H1 (cell line): ENCODE data around the gene GK2. TPM values are rescaled to one million over a fixed set of nuclear protein-coding genes. Genes with fewer than 3 reads are reported as not detected.

Experiments used
- CTCF ChIA-PET: fragments of 300-600 bp; sonication (Branson Sonifier 250); formaldehyde crosslinking; loops from one replicate; lab custom pipeline; 2021; ENCODE audit not compliant: partially characterized antibody; lab: Charles Lee
- POLR2A ChIA-PET: fragments of 300-600 bp; sonication (Branson Sonifier 250); formaldehyde crosslinking; loops from one replicate; lab custom pipeline; 2021; ENCODE audit warnings: inconsistent platforms; ENCODE audit not compliant: partially characterized antibody; lab: Charles Lee
- DNase-seq, 2 experiments: peaks; one replicate each; pipeline versions ENCODE4 v3.0.0 to v3.0.0-alpha.2; 2010 to 2022; ENCODE audit warnings: low spot score in 2 of 2, low read depth in 1 of 2, mixed read lengths in 1 of 2
- FAIRE-seq: peaks from 2 replicates; lab custom pipeline; 2011; peaks lifted over from hg19 to GRCh38; lab: Jason Lieb, UNC
- H2AFZ ChIP-seq: 2 replicates; pipeline ENCODE4 v1.8.1; 2012; ENCODE audit warnings: low read length, inconsistent platforms
- H2AK5ac ChIP-seq: 2 replicates; pipeline ENCODE4 v1.6.1; 2013; ENCODE audit warnings: low read depth, low read length
- H2BK120ac ChIP-seq: replicated peaks from 2 replicates; pipeline ENCODE3; 2013; ENCODE audit warnings: low read depth, low read length, inconsistent platforms
- H2BK12ac ChIP-seq: 2 replicates; pipeline ENCODE4 v1.6.1; 2013; ENCODE audit warnings: low read depth, low read length
- H2BK15ac ChIP-seq: 2 replicates; pipeline ENCODE4 v1.6.1; 2013; ENCODE audit warnings: low read length
- H2BK20ac ChIP-seq: 2 replicates; pipeline ENCODE4 v1.6.1; 2013; ENCODE audit warnings: low read length
- H2BK5ac ChIP-seq: 2 replicates; pipeline ENCODE4 v1.6.1; 2013; ENCODE audit warnings: low read depth, low read length
- H3K14ac ChIP-seq: 2 replicates; pipeline ENCODE4 v1.6.1; 2013; ENCODE audit warnings: inconsistent platforms; ENCODE audit not compliant: insufficient read length
- H3K18ac ChIP-seq: 2 replicates; pipeline ENCODE4 v1.6.1; 2013; ENCODE audit warnings: low read length; ENCODE audit errors: extremely low read depth
- H3K23ac ChIP-seq: 2 replicates; pipeline ENCODE4 v1.6.1; 2013; ENCODE audit warnings: inconsistent platforms; ENCODE audit not compliant: insufficient read length
- H3K23me2 ChIP-seq: 2 replicates; pipeline ENCODE4 v1.6.1; 2013; ENCODE audit warnings: low read depth, low read length
- H3K27ac ChIP-seq: 2 replicates; pipeline ENCODE4 v1.6.1; 2011; ENCODE audit warnings: low read depth, low read length, inconsistent platforms
- H3K27me3 ChIP-seq, 4 experiments: replicated peaks in 1 of 4; 1 replicate in 1 of 4; 2 replicates in 3 of 4; pipeline versions ENCODE4 v1.6.1 to v1.8.1; 2011 to 2013; ENCODE audit warnings: low read length in 3 of 4, mild to moderate bottlenecking in 3 of 4, inconsistent platforms in 2 of 4, mixed read lengths in 2 of 4, moderate library complexity in 1 of 4; ENCODE audit not compliant: control insufficient read depth in 3 of 4, insufficient read depth in 3 of 4; ENCODE audit errors: extremely low read depth in 1 of 4
- H3K36me3 ChIP-seq, 4 experiments: 2 replicates each; pipeline versions ENCODE4 v1.6.1 to v1.8.1; 2011 to 2013; ENCODE audit warnings: mild to moderate bottlenecking in 4 of 4, low read length in 3 of 4, moderate library complexity in 2 of 4, control low read depth in 1 of 4, inconsistent platforms in 1 of 4; ENCODE audit not compliant: insufficient read depth in 4 of 4, control insufficient read depth in 2 of 4
- H3K4ac ChIP-seq: replicated peaks from 2 replicates; pipeline ENCODE3; 2013; ENCODE audit warnings: low read length, low read depth, mixed read lengths, inconsistent platforms; ENCODE audit not compliant: insufficient read length
- H3K4me1 ChIP-seq, 4 experiments: replicated peaks in 1 of 4; 1 replicate in 1 of 4; 2 replicates in 3 of 4; pipeline versions ENCODE4 v1.6.1 to v1.8.1; 2011 to 2013; ENCODE audit warnings: low read length in 3 of 4, inconsistent platforms in 2 of 4, mixed read lengths in 1 of 4; ENCODE audit not compliant: insufficient read depth in 4 of 4, control insufficient read depth in 3 of 4
- H3K4me2 ChIP-seq, 2 experiments: 2 replicates each; pipeline versions ENCODE4 v1.6.1 to v1.8.1; 2011 to 2013; ENCODE audit warnings: low read depth in 2 of 2, low read length in 2 of 2, control low read depth in 1 of 2, inconsistent platforms in 1 of 2, mild to moderate bottlenecking in 1 of 2; ENCODE audit not compliant: insufficient read depth in 1 of 2
- H3K4me3 ChIP-seq, 4 experiments: fragments of 200-600, 300-600 bp in 1 of 4; sonication (generic), shearing (Covaris generic), sonication (Bioruptor Twin) in 1 of 4; 2 replicates each; pipeline versions ENCODE4 v1.5.1 to v1.8.1; 2011 to 2016; ENCODE audit warnings: low read length in 4 of 4, low read depth in 3 of 4, control low read depth in 2 of 4, inconsistent platforms in 2 of 4, mild to moderate bottlenecking in 2 of 4, mixed read lengths in 1 of 4, moderate library complexity in 1 of 4; ENCODE audit not compliant: insufficient read depth in 2 of 4; ENCODE audit errors: extremely low read depth in 1 of 4
- H3K56ac ChIP-seq: replicated peaks from 2 replicates; pipeline ENCODE3; 2013; ENCODE audit warnings: low read depth, mild to moderate bottlenecking, mixed read lengths, low read length, inconsistent platforms; ENCODE audit not compliant: insufficient read length
- H3K79me1 ChIP-seq: 2 replicates; pipeline ENCODE4 v1.6.1; 2013; ENCODE audit warnings: low read depth, low read length, control low read depth
- H3K79me2 ChIP-seq, 2 experiments: 2 replicates each; pipeline versions ENCODE4 v1.6.1 to v1.8.1; 2012 to 2013; ENCODE audit warnings: low read length in 2 of 2, mild to moderate bottlenecking in 2 of 2, inconsistent platforms in 1 of 2; ENCODE audit not compliant: insufficient read depth in 2 of 2, control insufficient read depth in 1 of 2
- H3K9ac ChIP-seq, 4 experiments: replicated peaks in 1 of 4; 1 replicate in 1 of 4; 2 replicates in 3 of 4; pipeline versions ENCODE4 v1.6.1 to v1.8.1; 2011 to 2013; ENCODE audit warnings: low read depth in 3 of 4, low read length in 3 of 4, control low read depth in 2 of 4, mild to moderate bottlenecking in 2 of 4, moderate library complexity in 2 of 4, inconsistent platforms in 1 of 4; ENCODE audit errors: extremely low read depth in 1 of 4
- H3K9me3 ChIP-seq, 2 experiments: 2 replicates each; pipeline versions ENCODE4 v1.6.1 to v1.8.1; 2012 to 2013; ENCODE audit warnings: mild to moderate bottlenecking in 2 of 2, moderate library complexity in 2 of 2, control low read depth in 1 of 2, inconsistent platforms in 1 of 2, low read depth in 1 of 2, low read length in 1 of 2, mixed read lengths in 1 of 2; ENCODE audit not compliant: insufficient read depth in 2 of 2
- H4K20me1 ChIP-seq, 2 experiments: replicated peaks in 1 of 2; 2 replicates each; pipeline versions ENCODE3 to v1.8.1; 2011 to 2013; ENCODE audit warnings: inconsistent platforms in 2 of 2, low read length in 2 of 2, mild to moderate bottlenecking in 1 of 2; ENCODE audit not compliant: insufficient read depth in 2 of 2, control insufficient read depth in 1 of 2
- H4K5ac ChIP-seq: 2 replicates; pipeline ENCODE4 v1.6.1; 2013; ENCODE audit warnings: low read length, low read depth, mixed read lengths, inconsistent platforms; ENCODE audit not compliant: insufficient read length
- H4K8ac ChIP-seq: 2 replicates; pipeline ENCODE4 v1.8.0; 2013; ENCODE audit warnings: mild to moderate bottlenecking, moderate library complexity, low read length, inconsistent platforms; ENCODE audit not compliant: insufficient read depth; ENCODE audit errors: extremely low read depth
- H4K91ac ChIP-seq: replicated peaks from 2 replicates; pipeline ENCODE3; 2013; ENCODE audit warnings: low read length, mixed read lengths, inconsistent platforms; ENCODE audit not compliant: insufficient read length
- WGBS, 2 experiments: shearing (Covaris generic) in 1 of 2; methylation state at CpG; one replicate each; pipeline versions ENCODE4 v1.1.6 to v1.1.7; 2013 to 2015; ENCODE audit warnings: low lambda C conversion rate in 2 of 2, mixed read lengths in 2 of 2, inconsistent platforms in 1 of 2, low coverage in 1 of 2, missing lambda C conversion rate in 1 of 2; ENCODE audit not compliant: insufficient replicate concordance in 2 of 2, insufficient coverage in 1 of 2, insufficient read length in 1 of 2; ENCODE audit errors: extremely low coverage in 1 of 2, missing lambda C conversion rate in 1 of 2; 5-methylcytosine and 5-hydroxymethylcytosine counted together
- polyA plus RNA-seq, 7 experiments: library from polyadenylated mRNA; depleted of rRNA in 3 of 7; stranded (reverse) in 5 of 7; unstranded in 2 of 7; fragments of >200 nt in 5 of 7; fragments of 200-250 nt in 2 of 7; gene quantifications; 1 replicate in 5 of 7; 2 replicates in 1 of 7; 4 replicates in 1 of 7; pipeline versions ENCODE4 v1.2.1 to v1.2.3, GENCODE V29; 2011 to 2013; ENCODE audit warnings: missing spikeins in 2 of 7, mixed read lengths in 2 of 7
- total RNA-seq: library from RNA; stranded (reverse); fragmentation: NEBNext Ultra II Directional; extraction: Animal tissue kit (Norgen Biotek cat#: 25700); gene quantifications from 2 replicates; pipeline ENCODE4 v1.2.1, GENCODE V29; 2021

The GK2 gene
- total and polyA plus RNA-seq, 2 of the 8 experiments (the other 6 are each of a cell fraction or from before 2014, with no cell fraction given), result not detected

GRCh38 chr4:79397951-79398350 lies 10.1 kb downstream of the GK2 start:
- Histone ChIP-seq H4K20me1 (no peaks in the 10 kb centered on the region), H3K9me3 (no peaks in the 10 kb centered on the region), H2AK5ac (no peak overlapping the region), H3K23ac (no peak overlapping the region), H3K4ac (no peak overlapping the region), H3K4me3 (no peak overlapping the region), H3K56ac (no peak overlapping the region), H3K4me1 (no peaks in the 10 kb centered on the region), H3K9ac (no peak overlapping the region), H3K27ac (no peak overlapping the region), H3K4me2 (no peak overlapping the region), H3K79me2 (no peaks in the 10 kb centered on the region), H2BK12ac (no peak overlapping the region), H3K36me3 (no peaks in the 10 kb centered on the region; a peak in 1 of 8 replicates), H2BK20ac (no peak overlapping the region), H4K8ac (no peak overlapping the region), H3K14ac (no peak overlapping the region), H4K91ac (no peak overlapping the region), H4K5ac (no peak overlapping the region), H3K23me2 (no peaks in the 10 kb centered on the region), H2BK120ac (no peak overlapping the region), H3K79me1 (no peaks in the 10 kb centered on the region), H3K27me3 (no peaks in the 10 kb centered on the region), H2BK5ac (no peak overlapping the region), H2AFZ (peak overlapping the region; percentile 57; the same call in 1 of the 2 replicates), H3K18ac (no peak overlapping the region), H2BK15ac (no peak overlapping the region)
- DNase-seq, result no peak
- POLR2A ChIA-PET, result no interaction called here
- CTCF ChIA-PET, result no interaction called here
- WGBS, 2 experiments, result 91% methylated on average over 5 of the region's 5 CpGs; no CpG with 5 or more reads in 1 of the 2 experiments
- FAIRE-seq, result no peak
